Adrenal gland (tissue), 12 donors: ENCODE results near the gene C13orf46. TPM values are rescaled to one million over a fixed set of nuclear protein-coding genes. Genes with fewer than 3 reads are reported as not detected.

Source experiments
- DNase-seq, 7 donors: peaks; one replicate each; pipeline ENCODE4 v3.0.0-alpha.2; 2019 to 2020
- H3K27ac ChIP-seq, 5 donors: fragments of 200-600 bp; sonication (generic) in 4 of 5; 1 replicate in 3 of 5; 2 replicates in 2 of 5; pipeline versions ENCODE4 v1.5.1 to v1.8.0; 2016 to 2020; ENCODE audit warnings: mild to moderate bottlenecking in 1 of 5
- H3K27me3 ChIP-seq: fragments of 200-600 bp; 2 replicates; pipeline ENCODE4 v1.8.0; 2021
- H3K36me3 ChIP-seq, 2 donors: fragments of 200-600 bp; replicated peaks in 1 of 2; 1 replicate in 1 of 2; 2 replicates in 1 of 2; pipeline versions ENCODE4 v1.5.1 to v1.8.0; 2018 to 2022
- H3K4me1 ChIP-seq, 2 donors: fragments of 200-600 bp; replicated peaks in 1 of 2; 1 replicate in 1 of 2; 2 replicates in 1 of 2; pipeline versions ENCODE4 v1.5.1 to v1.8.0; 2018 to 2021
- H3K4me3 ChIP-seq, 4 donors: fragments of 200-600 bp; sonication (generic) in 3 of 4; one replicate each; pipeline ENCODE4 v1.5.1; 2016 to 2018
- H3K9me3 ChIP-seq, 3 donors: fragments of 200-600 bp; sonication (generic) in 1 of 3; replicated peaks in 1 of 3; 1 replicate in 2 of 3; 2 replicates in 1 of 3; pipeline versions ENCODE4 v1.5.1 to v1.8.0; 2016 to 2021
- POLR2A ChIP-seq, 2 donors: fragments of 450-650 bp; IDR thresholded peaks; one replicate each; pipeline ENCODE4 v1.6.1; 2017; ENCODE audit warnings: antibody characterized with exemption in 2 of 2, mild to moderate bottlenecking in 2 of 2, moderate library complexity in 1 of 2
- WGBS, 4 donors: extraction: QIAGEN DNeasy Blood & Tissue Kit in 2 of 4; methylation state at CpG; one replicate each; pipeline versions ENCODE4 v1.1.5 to v1.1.7; 2013 to 2017; 5-methylcytosine and 5-hydroxymethylcytosine counted together
- intact Hi-C, 2 donors: fragments of 100-400 bp; cut with DNase I; formaldehyde crosslinking; loops; one replicate each; pipeline versions ENCODE4 v1.14.1 to v1.15.0; 2022 to 2023
- polyA plus RNA-seq, 3 donors: library from polyadenylated mRNA; stranded (reverse); fragments of 200-250 nt in 2 of 3; fragments of 350-450 nt in 1 of 3; fragmentation: Illumina TruSeq in 1 of 3; extraction: RNeasy Lipid Tissue Mini Kit (QIAGEN cat#74804) in 1 of 3; gene quantifications; one replicate each; pipeline ENCODE4 v1.2.3, GENCODE V29; 2013 to 2014
- total RNA-seq, 9 donors: library from RNA; depleted of rRNA in 4 of 9; stranded (reverse); fragments of >200 nt in 4 of 9; fragments of 120-200 nt in 1 of 9; fragmentation: NEBNext Ultra II Directional in 1 of 9; extraction: Animal tissue kit (Norgen Biotek cat#: 25700) in 1 of 9; gene quantifications; one replicate each; pipeline versions ENCODE4 v1.1.0 to v1.2.4, GENCODE V29; 2013 to 2023
- TF ChIP-seq, protein P1 (sequence below), 6 experiments: fragments of 450-650 bp in 4 of 6; fragments of 200-600 bp in 2 of 6; sonication (generic) in 1 of 6; IDR thresholded peaks; 1 replicate in 5 of 6; 2 replicates in 1 of 6; pipeline versions ENCODE4 v1.5.1 to v1.8.0; 2016 to 2021; ENCODE audit warnings: antibody characterized with exemption in 6 of 6, mild to moderate bottlenecking in 2 of 6, moderate library complexity in 1 of 6
- donor health status: healthy with polysubstance abuse.
- donor health status: Bipolar disorder and iron deficiency.
- donor health status: DM: yes; HTN: yes; CAD: no.
- donor health status: DM: no; HTN: no; CAD: no.
- donor health status: DM: no; HTN: no; CAD: no.
- donor health status: DM: yes; HTN: yes; CAD: no.

The C13orf46 gene
- total and polyA plus RNA-seq, 12 donors = 0.06 to 0.88 (median 0.19) TPM; not detected in 3

DNA sequence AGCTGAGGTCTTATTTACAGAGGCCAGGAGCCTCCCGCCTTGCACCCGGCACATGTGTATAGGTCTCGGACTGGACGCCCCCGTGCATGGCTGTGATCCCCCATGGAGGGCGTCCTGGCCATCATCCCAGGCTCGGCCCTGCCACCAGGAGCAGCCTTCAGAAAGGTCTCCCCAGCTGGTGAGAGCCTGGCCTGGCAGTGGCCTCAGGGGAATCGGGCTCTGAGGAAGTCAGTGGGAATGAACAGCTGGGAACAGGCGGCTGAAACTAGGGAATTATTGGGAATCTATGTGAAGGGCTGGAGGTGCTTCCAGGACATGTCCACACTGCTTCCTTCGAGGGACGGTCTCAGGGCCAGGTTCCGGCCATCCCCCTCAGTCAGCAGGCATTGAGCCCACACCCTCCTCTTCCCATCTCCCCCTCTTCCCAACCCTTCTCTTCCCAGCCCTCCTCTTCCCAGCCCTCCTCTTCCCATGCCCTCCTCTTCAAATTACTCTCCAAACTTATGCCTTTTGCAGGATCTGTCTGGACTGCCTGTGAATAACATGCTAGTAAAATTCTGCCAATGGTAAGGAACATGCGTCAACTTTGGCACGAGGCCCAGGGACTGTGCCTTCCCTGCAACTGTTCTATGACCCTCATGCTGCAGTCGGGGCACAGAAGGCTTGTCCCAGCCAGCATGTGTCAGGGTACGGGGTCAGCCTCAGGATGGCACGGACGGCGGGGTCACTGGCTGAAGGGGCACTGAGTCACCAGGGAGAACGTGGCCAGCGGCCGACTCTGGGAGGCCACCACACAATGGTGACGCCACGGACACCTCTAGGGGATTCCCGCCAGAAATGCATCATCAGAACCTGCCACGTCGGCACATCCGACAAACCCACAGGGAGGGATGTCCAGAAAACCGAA, 24.2 kb upstream of the C13orf46 start:
- peaks cover 0 to 6% of the 10 kb centered on the region in 2 donors for H3K36me3 ChIP-seq
- WGBS, 4 donors = 63 to 80% (median 72%) methylated on average over 17 to 29 of the region's 29 CpGs

DNA sequence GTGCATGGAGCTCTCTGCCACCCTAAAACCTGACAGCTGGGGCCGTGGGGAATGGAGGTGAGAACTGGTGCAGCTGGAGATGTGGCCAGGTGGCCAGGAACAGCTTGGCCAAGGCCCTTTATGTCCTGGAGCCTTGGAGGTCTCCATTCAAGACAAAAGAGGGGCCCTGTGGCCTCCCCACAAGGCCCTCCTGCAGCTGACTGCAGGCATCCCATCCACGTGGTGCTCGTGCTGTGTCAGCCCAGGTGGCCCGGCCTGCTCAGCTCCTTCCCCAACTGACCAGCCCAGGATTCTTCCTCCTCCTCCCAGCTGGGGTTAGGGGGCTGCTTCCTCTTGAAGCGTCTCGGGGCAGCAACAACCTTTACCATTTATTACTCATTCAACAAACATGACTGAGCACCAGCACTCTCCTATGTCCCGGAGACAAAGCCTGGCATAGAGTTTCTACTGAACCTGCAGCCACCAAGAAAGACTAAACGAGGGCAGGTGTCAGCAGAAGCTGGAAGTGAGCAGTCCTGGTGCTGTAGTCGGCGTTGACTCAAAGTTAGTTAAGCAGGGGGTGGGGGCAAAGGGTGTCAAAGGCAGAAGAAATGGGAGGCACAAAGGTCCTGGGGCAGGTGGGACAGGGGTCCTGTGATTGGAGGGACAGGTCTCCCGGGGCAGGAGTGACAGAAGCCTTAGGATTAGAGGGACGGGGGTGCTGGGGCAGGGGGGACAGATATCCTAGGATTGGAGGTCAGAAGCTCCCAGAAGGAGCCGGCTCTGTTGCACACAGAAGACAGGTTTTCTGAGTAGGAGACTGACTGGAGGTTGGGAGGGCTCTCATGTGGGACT, 23.3 kb upstream of the C13orf46 start:
- TF ChIP-seq POLR2A (IDR thresholded peaks at IDR 0.05) = no peak
- TF ChIP-seq, protein P1, sequence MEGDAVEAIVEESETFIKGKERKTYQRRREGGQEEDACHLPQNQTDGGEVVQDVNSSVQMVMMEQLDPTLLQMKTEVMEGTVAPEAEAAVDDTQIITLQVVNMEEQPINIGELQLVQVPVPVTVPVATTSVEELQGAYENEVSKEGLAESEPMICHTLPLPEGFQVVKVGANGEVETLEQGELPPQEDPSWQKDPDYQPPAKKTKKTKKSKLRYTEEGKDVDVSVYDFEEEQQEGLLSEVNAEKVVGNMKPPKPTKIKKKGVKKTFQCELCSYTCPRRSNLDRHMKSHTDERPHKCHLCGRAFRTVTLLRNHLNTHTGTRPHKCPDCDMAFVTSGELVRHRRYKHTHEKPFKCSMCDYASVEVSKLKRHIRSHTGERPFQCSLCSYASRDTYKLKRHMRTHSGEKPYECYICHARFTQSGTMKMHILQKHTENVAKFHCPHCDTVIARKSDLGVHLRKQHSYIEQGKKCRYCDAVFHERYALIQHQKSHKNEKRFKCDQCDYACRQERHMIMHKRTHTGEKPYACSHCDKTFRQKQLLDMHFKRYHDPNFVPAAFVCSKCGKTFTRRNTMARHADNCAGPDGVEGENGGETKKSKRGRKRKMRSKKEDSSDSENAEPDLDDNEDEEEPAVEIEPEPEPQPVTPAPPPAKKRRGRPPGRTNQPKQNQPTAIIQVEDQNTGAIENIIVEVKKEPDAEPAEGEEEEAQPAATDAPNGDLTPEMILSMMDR (IDR thresholded peaks at IDR 0.05) = no peak
- intact Hi-C loops = no loop called here
- Histone ChIP-seq H3K4me3 (no peak overlapping the region), H3K4me1 (no peaks in the 10 kb centered on the region), H3K27me3 (no peaks in the 10 kb centered on the region), H3K27ac (peak overlapping the region in 1 of 5 donors; percentile 49), H3K36me3 (peaks cover 0 to 13% of the 10 kb centered on the region in 2 donors), H3K9me3 (no peaks in the 10 kb centered on the region)
- DNase-seq = no peak
- 73 to 85% (median 80%) methylated on average over 9 to 13 of the region's 13 CpGs for WGBS, 4 donors

More for the DNA sequence above, 24.2 kb upstream of the C13orf46 start:
- peak overlapping the region in 1 of 5 donors; percentile 49 for H3K27ac ChIP-seq
- H3K4me3 ChIP-seq = no peak overlapping the region
- intact Hi-C loops = no loop called here
- TF ChIP-seq, protein P1 (IDR thresholded peaks at IDR 0.05) = no peak
- no peak for TF ChIP-seq POLR2A (IDR thresholded peaks at IDR 0.05)
- H3K27me3 ChIP-seq = no peaks in the 10 kb centered on the region
- H3K9me3 ChIP-seq = no peaks in the 10 kb centered on the region
- DNase-seq = peak in 4 of 7 donors; percentile 30 to 60 (median 36)
- no peaks in the 10 kb centered on the region for H3K4me1 ChIP-seq

DNA sequence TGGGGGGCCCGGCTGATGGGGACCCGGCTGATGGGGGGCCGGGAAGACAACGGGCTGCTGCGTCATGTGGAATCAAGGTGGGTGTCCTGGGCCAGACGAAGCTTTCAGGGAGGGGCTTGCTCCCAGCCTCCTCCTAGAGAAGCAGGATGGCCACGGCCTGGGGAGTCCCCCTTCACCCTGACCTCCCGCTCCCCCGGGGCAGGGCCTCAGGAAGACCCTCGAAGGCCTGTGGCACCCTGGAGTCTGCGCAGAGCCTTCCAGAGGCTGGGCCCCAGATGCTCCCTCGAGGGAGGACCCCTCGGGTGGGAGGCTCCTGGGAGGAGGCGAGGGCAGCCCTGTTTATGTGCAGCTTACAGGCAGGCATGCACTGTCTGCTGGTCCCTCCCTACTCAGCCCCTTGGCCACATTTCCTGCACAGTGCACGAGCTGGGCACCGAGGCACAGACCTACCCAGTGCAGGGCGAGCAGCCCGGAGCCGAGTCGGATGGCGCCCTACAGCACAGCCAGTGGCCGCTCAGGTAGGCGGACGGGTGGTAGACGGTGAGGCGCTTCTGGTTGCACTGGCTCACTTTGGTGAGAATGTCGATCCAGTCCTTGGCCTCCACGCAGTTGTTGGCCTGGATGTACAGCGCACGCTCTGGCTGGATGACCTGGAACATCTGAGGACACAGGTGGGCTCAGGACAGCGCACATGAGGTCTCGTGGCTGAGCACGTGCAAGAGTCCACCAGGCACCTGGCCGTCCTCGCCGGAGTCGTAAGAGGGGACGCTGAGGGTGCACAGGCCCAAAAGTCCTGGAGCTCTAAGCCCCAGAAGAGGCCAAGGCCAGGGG, 22.4 kb upstream of the C13orf46 start:
- Histone ChIP-seq H3K4me1 (no peaks in the 10 kb centered on the region), H3K27ac (no peak overlapping the region), H3K27me3 (no peaks in the 10 kb centered on the region), H3K4me3 (no peak overlapping the region), H3K36me3 (peaks cover 0 to 13% of the 10 kb centered on the region in 2 donors), H3K9me3 (no peaks in the 10 kb centered on the region)
- DNase-seq = no peak
- TF ChIP-seq POLR2A (IDR thresholded peaks at IDR 0.05) = no peak
- TF ChIP-seq, protein P1 (IDR thresholded peaks at IDR 0.05) = no peak
- 90 to 97% (median 91%) methylated on average over 11 to 38 of the region's 38 CpGs for WGBS, 4 donors
- intact Hi-C loops = no loop called here
